ENCODE results near the gene ZNF135.
A peak's percentile ranks its signal among the peaks of the same experiment; 100 is the strongest.

The ZNF135 gene

GRCh38 chr19:58059003-58059670 lies at the start of gene ZNF135:
ZNF135 (plus strand) TSS chr19:58059282; CDS start chr19:58060003, 721 bp downstream.
- peak within 1 kb of the TSS; percentile 50 for H3K4me3 ChIP-seq (ENCODE audit: low read length)
- DNase-seq (ENCODE audit: low read depth), result peak; percentile 75
- TF ChIP-seq CTCF (IDR thresholded peaks at IDR 0.05; ENCODE audit: insufficient read depth, low read depth, low read length, missing control alignments), result no peak

- no peak for TF ChIP-seq CTCF (IDR thresholded peaks at IDR 0.05; ENCODE audit: insufficient read depth, low read depth, low read length, missing control alignments)
- DNase-seq (ENCODE audit: low read depth), result no peak
- H3K4me3 ChIP-seq (ENCODE audit: low read length), result peak overlapping the region; percentile 67
Measured at GRCh38 chr19:58009301-58009665, 49.8 kb upstream of the ZNF135 start.

DNA sequence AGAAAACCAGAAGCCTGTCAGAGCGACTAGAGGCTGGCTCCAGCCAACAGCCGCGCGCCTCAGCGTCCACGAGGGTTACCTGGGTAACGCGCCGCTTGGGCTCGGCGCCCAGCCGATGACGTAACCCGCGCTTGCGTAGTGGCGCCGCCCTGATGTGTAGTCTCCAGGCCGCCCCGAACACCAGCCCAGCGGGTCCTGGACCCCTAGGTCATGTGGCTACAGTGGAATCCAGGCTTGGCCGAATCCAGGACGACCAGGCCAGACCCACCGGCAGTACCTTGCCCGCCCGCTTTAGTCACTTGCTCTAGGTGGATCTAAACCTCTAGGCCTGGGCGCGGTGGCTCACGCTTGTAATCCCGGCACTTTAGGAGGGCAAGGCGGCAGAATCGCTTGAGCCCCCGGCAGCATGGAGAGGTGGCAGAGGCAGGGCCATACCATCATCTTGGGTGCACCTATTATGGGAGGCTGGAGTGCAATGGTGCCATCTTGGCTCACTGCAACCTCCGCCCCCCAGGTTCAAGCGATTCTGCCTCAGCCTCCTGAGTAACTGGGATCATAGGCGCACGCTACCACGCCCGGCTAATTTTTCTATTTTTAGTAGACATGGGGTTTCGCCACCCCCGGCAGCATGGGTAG lies 49.3 kb upstream of the ZNF135 start:
- TF ChIP-seq CTCF (IDR thresholded peaks at IDR 0.05; ENCODE audit: insufficient read depth, low read depth, low read length, missing control alignments), result no peak
- peak; percentile 89 for DNase-seq (ENCODE audit: low read depth)
- peak overlapping the region; percentile 67 for H3K4me3 ChIP-seq (ENCODE audit: low read length)

- no peak for DNase-seq (ENCODE audit: low read depth)
- peak overlapping the region; percentile 67 for H3K4me3 ChIP-seq (ENCODE audit: low read length)
- no peak for TF ChIP-seq CTCF (IDR thresholded peaks at IDR 0.05; ENCODE audit: insufficient read depth, low read depth, low read length, missing control alignments)
Measured at GRCh38 chr19:58010507-58010906, 48.6 kb upstream of the ZNF135 start.

DNA sequence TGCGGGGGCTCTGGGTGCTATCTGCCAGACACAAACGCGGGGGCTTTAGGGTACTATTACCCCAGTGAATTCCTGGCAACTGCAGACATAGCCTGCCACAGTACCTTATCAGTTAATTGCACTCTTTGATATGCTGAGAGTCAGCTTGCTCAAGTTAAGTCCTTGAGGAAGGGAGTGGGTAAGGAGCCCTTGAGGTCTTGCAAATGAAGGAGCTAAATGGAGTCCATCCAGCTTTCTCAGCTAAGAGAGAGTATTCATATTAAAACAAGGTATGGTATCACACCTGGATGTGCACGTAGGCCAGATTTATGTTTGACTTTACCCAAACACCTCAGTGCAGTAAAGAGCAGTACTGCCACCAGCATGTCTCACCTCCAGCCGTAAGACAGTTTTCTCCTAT lies 44.9 kb upstream of the ZNF135 start:
- no peak overlapping the region for H3K4me3 ChIP-seq (ENCODE audit: low read length)
- DNase-seq (ENCODE audit: low read depth), result no peak
- no peak for TF ChIP-seq CTCF (IDR thresholded peaks at IDR 0.05; ENCODE audit: insufficient read depth, low read depth, low read length, missing control alignments)

GRCh38 chr19:58020129-58020528 lies 39.0 kb upstream of the ZNF135 start:
- no peak overlapping the region for H3K4me3 ChIP-seq (ENCODE audit: low read length)
- no peak for DNase-seq (ENCODE audit: low read depth)
- TF ChIP-seq CTCF (IDR thresholded peaks at IDR 0.05; ENCODE audit: insufficient read depth, low read depth, low read length, missing control alignments), result no peak

Data from epithelial cell of esophagus (primary cell).